Measurements from ENCODE around the gene ZNF732. TPM values are rescaled to one million over a fixed set of nuclear protein-coding genes. Genes with fewer than 3 reads are reported as not detected.
"Not testable (repeated sequence)": the region's sequence is repeated elsewhere in the genome, so short reads cannot be mapped to it uniquely, and the experiment has no call there.

Gene ZNF732
- total and polyA plus RNA-seq, 7 experiments from 2014 or later = not detected

DNA sequence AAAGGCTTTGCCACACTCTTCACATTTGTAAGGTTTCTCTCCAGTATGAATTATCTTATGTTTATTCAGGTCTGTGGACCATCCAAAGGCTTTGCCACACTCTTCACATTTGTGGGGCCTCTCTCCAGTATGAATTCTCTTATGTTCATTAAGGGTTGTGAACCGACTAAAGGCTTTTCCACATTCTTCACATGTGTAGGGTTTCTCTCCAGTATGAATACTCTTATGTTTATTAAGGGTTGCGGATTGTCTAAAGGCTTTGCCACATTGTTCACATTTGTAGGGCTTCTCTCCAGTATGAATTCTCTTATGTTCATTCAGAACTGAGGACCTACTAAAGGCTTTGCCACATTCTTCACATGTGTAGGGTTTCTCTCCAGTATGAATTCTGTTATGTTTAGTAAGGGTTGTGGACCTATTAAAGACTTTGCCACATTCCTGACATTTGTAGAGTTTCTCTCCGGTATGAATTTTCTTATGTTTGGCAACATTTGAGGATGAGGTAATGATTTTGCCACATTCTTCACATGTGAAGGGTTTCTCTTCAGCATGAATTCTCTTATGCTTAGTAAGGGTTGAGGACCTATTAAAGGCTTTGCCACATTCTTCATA lies 33.7 kb downstream of the ZNF732 start:
- no peak overlapping the region for H3K4me3 ChIP-seq (ENCODE audit: low read length)
- peaks cover 9 to 70% (median 12%) of the 10 kb centered on the region in 3 experiments for H3K9me3 ChIP-seq (ENCODE audit: control insufficient read depth in 2 of 3, low read length in 3 of 3)
- H3K27ac ChIP-seq (ENCODE audit: low read depth, low read length) = no peak overlapping the region
- CTCF ChIA-PET = no interaction called here
- no peaks in the 10 kb centered on the region for H3K4me1 ChIP-seq (ENCODE audit: control insufficient read depth in 2 of 2, insufficient read depth in 2 of 2, low read length in 2 of 2)
- H3K4me3 Mint-ChIP-seq = no peak overlapping the region
- no peak overlapping the region for H3K27ac Mint-ChIP-seq
- no peaks in the 10 kb centered on the region for H3K4me1 Mint-ChIP-seq
- no peaks in the 10 kb centered on the region for H3K27me3 ChIP-seq (ENCODE audit: control insufficient read depth in 2 of 2, insufficient read depth in 2 of 2, low read length in 2 of 2)
- POLR2A ChIA-PET = no interaction called here
- H3K27me3 Mint-ChIP-seq = no peaks in the 10 kb centered on the region
- H3K36me3 Mint-ChIP-seq = peaks cover 0 to 22% (median 4%) of the 10 kb centered on the region in 5 donors
- DNase-seq (no peak), ATAC-seq (no peak)
- intact Hi-C loops (cut with micrococcal nuclease) = no loop called here
- H3K9me3 Mint-ChIP-seq = peaks cover 6 to 86% (median 47%) of the 10 kb centered on the region in 11 donors
- H3K36me3 ChIP-seq (ENCODE audit: control insufficient read depth in 2 of 3, insufficient read depth in 3 of 3, low read length in 3 of 3) = no peaks in the 10 kb centered on the region

DNA sequence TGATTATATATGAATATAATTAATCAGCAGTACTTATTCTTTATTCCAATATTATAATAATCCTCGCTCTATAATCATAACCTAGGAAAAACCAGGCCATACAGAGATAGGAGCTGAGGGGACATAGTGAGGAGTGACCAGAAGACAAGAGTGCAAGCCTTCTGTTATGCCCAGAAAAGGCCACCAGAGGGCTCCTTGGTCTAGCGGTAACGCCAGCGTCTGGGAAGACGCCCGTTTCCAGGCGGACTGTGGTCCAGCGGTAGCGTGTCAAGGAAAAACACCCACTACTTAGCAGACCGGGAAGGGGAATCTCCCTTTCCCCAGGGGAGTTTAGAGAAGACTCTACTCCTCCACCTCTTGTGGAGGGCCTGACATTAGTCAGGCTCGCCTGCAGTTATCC lies 46.0 kb downstream of the ZNF732 start:
- CTCF ChIA-PET = not testable (repeated sequence)

DNA sequence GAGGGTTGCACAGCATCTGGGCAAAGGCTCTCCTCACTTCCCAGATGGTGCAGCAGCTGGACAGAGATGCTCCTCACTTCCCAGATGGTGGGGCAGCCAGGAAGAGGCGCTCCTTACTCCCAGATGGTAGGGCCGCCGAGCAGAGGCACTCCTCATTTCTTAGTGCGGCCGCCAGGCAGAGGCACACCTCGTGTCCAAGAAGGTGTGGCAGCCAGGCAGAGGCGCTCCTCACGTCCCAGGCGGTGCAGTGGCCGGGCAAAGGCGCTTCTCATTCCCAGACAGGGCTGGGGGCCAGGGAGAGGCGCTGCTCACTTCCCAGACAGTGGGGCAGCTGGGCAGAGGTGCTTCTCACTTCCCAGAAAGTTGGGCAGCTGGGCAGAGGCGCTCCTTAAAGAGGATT lies 48.8 kb downstream of the ZNF732 start:
- Histone ChIP-seq H3K27me3 (ENCODE audit: control insufficient read depth in 2 of 2, insufficient read depth in 2 of 2, low read length in 2 of 2) (no peaks in the 10 kb centered on the region), H3K4me1 (ENCODE audit: control insufficient read depth in 2 of 2, insufficient read depth in 2 of 2, low read length in 2 of 2) (no peaks in the 10 kb centered on the region), H3K27ac (ENCODE audit: low read depth, low read length) (no peak overlapping the region), H3K36me3 (ENCODE audit: control insufficient read depth in 2 of 3, insufficient read depth in 3 of 3, low read length in 3 of 3) (no peaks in the 10 kb centered on the region), H3K4me3 (ENCODE audit: low read length) (no peak overlapping the region), H3K9me3 (ENCODE audit: control insufficient read depth in 2 of 3, low read length in 3 of 3) (peaks cover 0 to 72% (median 12%) of the 10 kb centered on the region in 3 experiments)
- Mint-ChIP-seq H3K4me1 (no peaks in the 10 kb centered on the region), H3K27me3 (no peaks in the 10 kb centered on the region), H3K27ac (no peak overlapping the region), H3K9me3 (peaks cover 13 to 98% (median 55%) of the 10 kb centered on the region in 11 donors), H3K4me3 (no peak overlapping the region), H3K36me3 (peaks cover 0 to 43% (median 20%) of the 10 kb centered on the region in 5 donors)
- DNase-seq = no peak
- intact Hi-C loops (cut with micrococcal nuclease) = no loop called here
- CTCF ChIA-PET = no interaction called here
- no peak for ATAC-seq
- POLR2A ChIA-PET = no interaction called here

More for the DNA sequence above, 46.0 kb downstream of the ZNF732 start:
- H3K27me3 ChIP-seq (ENCODE audit: control insufficient read depth in 2 of 2, insufficient read depth in 2 of 2, low read length in 2 of 2); intact Hi-C loops (cut with micrococcal nuclease); H3K27me3 Mint-ChIP-seq; DNase-seq; H3K4me3 ChIP-seq (ENCODE audit: low read length); POLR2A ChIA-PET; H3K4me1 Mint-ChIP-seq; H3K36me3 ChIP-seq (ENCODE audit: control insufficient read depth in 2 of 3, insufficient read depth in 3 of 3, low read length in 3 of 3); H3K4me1 ChIP-seq (ENCODE audit: control insufficient read depth in 2 of 2, insufficient read depth in 2 of 2, low read length in 2 of 2); ATAC-seq; H3K4me3 Mint-ChIP-seq; H3K27ac Mint-ChIP-seq; H3K27ac ChIP-seq (ENCODE audit: low read depth, low read length): not testable (repeated sequence)
- H3K9me3 ChIP-seq (ENCODE audit: control insufficient read depth in 2 of 3, low read length in 3 of 3) = peaks cover 0 to 73% (median 13%) of the 10 kb centered on the region in 3 experiments
- Mint-ChIP-seq H3K36me3 (peaks cover 1 to 43% (median 24%) of the 10 kb centered on the region in 5 donors), H3K9me3 (peaks cover 16 to 98% (median 56%) of the 10 kb centered on the region in 11 donors)

DNA sequence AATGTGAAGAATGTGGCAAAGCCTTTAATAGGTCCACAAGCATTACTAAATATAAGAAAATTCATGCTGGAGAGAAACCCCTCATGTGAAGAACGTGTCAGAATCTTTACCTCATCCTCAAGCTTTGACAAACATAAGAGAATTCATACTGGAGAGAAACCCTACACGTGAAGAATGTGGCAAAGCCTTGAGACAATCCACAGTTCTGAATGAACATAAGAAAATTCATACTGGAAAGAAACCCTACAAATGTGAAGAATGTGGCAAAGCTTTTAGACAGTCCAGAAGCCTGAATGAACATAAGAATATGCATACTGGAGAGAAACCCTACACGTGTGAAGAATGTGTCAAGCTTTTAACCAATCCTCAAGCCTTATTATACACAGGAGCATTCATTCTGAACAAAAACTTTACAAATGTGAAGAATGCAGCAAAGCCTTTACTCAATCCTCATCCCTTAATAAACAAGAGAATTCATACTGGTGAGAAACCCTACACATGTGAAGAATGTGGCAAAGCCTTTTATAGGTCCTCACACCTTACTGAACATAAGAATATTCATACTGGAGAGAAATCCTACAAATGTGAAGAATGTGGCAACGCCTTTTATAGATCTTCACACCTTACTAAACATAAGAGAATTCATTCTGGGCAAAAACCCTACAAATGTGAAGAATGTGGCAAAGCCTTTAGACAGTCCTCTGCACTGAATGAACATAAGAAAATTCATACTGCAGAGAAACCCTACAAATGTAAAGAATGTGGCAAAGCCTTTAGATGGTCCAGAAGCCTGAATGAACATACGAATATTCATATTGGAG lies 51.1 kb downstream of the ZNF732 start:
- peaks cover 6 to 96% (median 53%) of the 10 kb centered on the region in 11 donors for H3K9me3 Mint-ChIP-seq
- intact Hi-C loops (cut with micrococcal nuclease) = no loop called here
- no peak for ATAC-seq

DNA sequence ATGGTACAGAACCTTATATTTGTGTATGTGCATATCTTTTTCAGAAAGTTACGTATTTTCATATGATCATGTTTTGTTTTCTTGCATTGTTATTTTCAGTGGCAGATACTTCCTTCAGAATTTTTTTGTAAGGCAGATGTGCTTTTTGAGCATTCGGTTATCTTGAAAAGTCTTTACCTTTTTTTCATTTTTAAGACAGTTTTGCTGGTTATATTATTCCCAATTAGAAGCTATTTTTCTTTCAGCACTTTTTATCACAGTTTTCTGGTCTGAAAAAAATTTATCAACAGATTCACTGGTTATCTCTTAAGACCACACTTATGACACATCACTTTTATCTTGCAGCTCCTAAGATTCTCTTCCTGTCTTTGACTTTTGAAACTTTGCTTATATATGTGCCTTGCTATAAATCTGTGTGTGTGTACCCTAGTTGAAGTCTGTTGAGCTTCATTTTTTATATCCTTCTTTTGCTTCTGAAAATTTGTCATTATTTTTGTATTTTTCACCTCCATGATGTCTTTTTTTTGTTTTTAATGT lies 53.1 kb downstream of the ZNF732 start:
- Mint-ChIP-seq H3K9me3 (peaks cover 6 to 96% (median 62%) of the 10 kb centered on the region in 11 donors), H3K36me3 (peaks cover 0 to 35% (median 9%) of the 10 kb centered on the region in 5 donors), H3K4me3 (no peak overlapping the region), H3K4me1 (no peaks in the 10 kb centered on the region), H3K27me3 (no peaks in the 10 kb centered on the region), H3K27ac (no peak overlapping the region)
- DNase-seq = no peak
- POLR2A ChIA-PET = no interaction called here
- no peaks in the 10 kb centered on the region for H3K27me3 ChIP-seq (ENCODE audit: control insufficient read depth in 2 of 2, insufficient read depth in 2 of 2, low read length in 2 of 2)
- no peak overlapping the region for H3K4me3 ChIP-seq (ENCODE audit: low read length)
- ATAC-seq = no peak
- no peaks in the 10 kb centered on the region for H3K4me1 ChIP-seq (ENCODE audit: control insufficient read depth in 2 of 2, insufficient read depth in 2 of 2, low read length in 2 of 2)
- H3K9me3 ChIP-seq (ENCODE audit: control insufficient read depth in 2 of 3, low read length in 3 of 3) = peaks cover 0 to 49% (median 0%) of the 10 kb centered on the region in 3 experiments
- CTCF ChIA-PET = interaction anchor here (1.4 kb wide), 1 partner anchor 10 kb away, joined by 3 read pairs; no protein-coding TSS in a partner anchor
- H3K36me3 ChIP-seq (ENCODE audit: control insufficient read depth in 2 of 3, insufficient read depth in 3 of 3, low read length in 3 of 3) = no peaks in the 10 kb centered on the region
- H3K27ac ChIP-seq (ENCODE audit: low read depth, low read length) = no peak overlapping the region
- intact Hi-C loops (cut with micrococcal nuclease) = no loop called here

More for the DNA sequence above, 51.1 kb downstream of the ZNF732 start:
- H3K9me3 ChIP-seq (ENCODE audit: control insufficient read depth in 2 of 3, low read length in 3 of 3) = peaks cover 0 to 60% (median 6%) of the 10 kb centered on the region in 3 experiments
- no peak overlapping the region for H3K27ac ChIP-seq (ENCODE audit: low read depth, low read length)
- H3K4me1 ChIP-seq (ENCODE audit: control insufficient read depth in 2 of 2, insufficient read depth in 2 of 2, low read length in 2 of 2) = no peaks in the 10 kb centered on the region
- H3K36me3 ChIP-seq (ENCODE audit: control insufficient read depth in 2 of 3, insufficient read depth in 3 of 3, low read length in 3 of 3) = no peaks in the 10 kb centered on the region
- ChIA-PET CTCF (no interaction called here), POLR2A (no interaction called here)
- no peak overlapping the region for H3K27ac Mint-ChIP-seq
- H3K4me3 ChIP-seq (ENCODE audit: low read length) = no peak overlapping the region
- H3K27me3 ChIP-seq (ENCODE audit: control insufficient read depth in 2 of 2, insufficient read depth in 2 of 2, low read length in 2 of 2) = no peaks in the 10 kb centered on the region
- no peaks in the 10 kb centered on the region for H3K4me1 Mint-ChIP-seq
- H3K4me3 Mint-ChIP-seq = no peak overlapping the region
- no peaks in the 10 kb centered on the region for H3K27me3 Mint-ChIP-seq
- H3K36me3 Mint-ChIP-seq = peaks cover 0 to 29% (median 9%) of the 10 kb centered on the region in 5 donors
- DNase-seq = no peak

DNA sequence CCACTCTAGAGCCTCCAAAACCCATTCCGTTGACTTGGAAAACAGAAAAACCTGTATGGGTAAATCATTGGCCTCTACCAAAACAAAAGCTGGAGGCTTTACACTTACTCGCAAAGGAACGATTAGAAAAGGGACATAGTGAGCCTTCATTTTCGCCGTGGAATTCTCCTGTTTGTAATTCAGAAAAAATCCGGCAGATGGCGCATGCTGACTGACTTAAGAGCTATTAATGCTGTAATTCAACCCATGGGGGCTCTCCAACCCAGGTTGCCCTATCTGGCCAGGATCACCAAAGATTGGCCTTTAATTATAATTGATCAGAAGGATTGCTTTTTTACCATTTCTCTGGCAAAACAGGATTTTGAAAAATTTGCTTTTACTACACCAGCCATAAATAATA lies 60.8 kb downstream of the ZNF732 start:
- Histone ChIP-seq H3K4me3 (ENCODE audit: low read length) (no peak overlapping the region), H3K9me3 (ENCODE audit: control insufficient read depth in 2 of 3, low read length in 3 of 3) (peaks cover 0 to 2% (median 0%) of the 10 kb centered on the region in 3 experiments), H3K27ac (ENCODE audit: low read depth, low read length) (no peak overlapping the region), H3K27me3 (ENCODE audit: control insufficient read depth in 2 of 2, insufficient read depth in 2 of 2, low read length in 2 of 2) (no peaks in the 10 kb centered on the region), H3K4me1 (ENCODE audit: control insufficient read depth in 2 of 2, insufficient read depth in 2 of 2, low read length in 2 of 2) (no peaks in the 10 kb centered on the region), H3K36me3 (ENCODE audit: control insufficient read depth in 2 of 3, insufficient read depth in 3 of 3, low read length in 3 of 3) (no peaks in the 10 kb centered on the region)
- no peaks in the 10 kb centered on the region for H3K27me3 Mint-ChIP-seq
- ChIA-PET CTCF (interaction anchor here (0.6 to 1.7 kb wide), 3 partner anchors 17 to 216 kb away, joined by 3 to 8 read pairs (median 6); no protein-coding TSS in a partner anchor), POLR2A (no interaction called here)
- DNase-seq (peak in 8 of 9 donors; percentile 11 to 66 (median 47)), ATAC-seq (no peak)
- peaks cover 0 to 32% (median 17%) of the 10 kb centered on the region in 11 donors for H3K9me3 Mint-ChIP-seq
- H3K27ac Mint-ChIP-seq = no peak overlapping the region
- H3K36me3 Mint-ChIP-seq = peaks cover 0 to 5% (median 0%) of the 10 kb centered on the region in 5 donors
- no peak overlapping the region for H3K4me3 Mint-ChIP-seq
- H3K4me1 Mint-ChIP-seq = peaks cover 9 to 13% (median 11%) of the 10 kb centered on the region in 7 donors
- intact Hi-C loops (cut with micrococcal nuclease) = loop anchor here (1.0 to 10.0 kb wide), 9 partner anchors 122 to 1110 kb away; partner anchors contain the start of genes ATP5ME (in 2 of the 2), MYL5 (in 2 of the 2), PIGG (in 2 of the 2) and ZNF721 (in 2 of the 2)
